ENCODE measurements around the gene NAALADL2.

The NAALADL2 gene

DNA sequence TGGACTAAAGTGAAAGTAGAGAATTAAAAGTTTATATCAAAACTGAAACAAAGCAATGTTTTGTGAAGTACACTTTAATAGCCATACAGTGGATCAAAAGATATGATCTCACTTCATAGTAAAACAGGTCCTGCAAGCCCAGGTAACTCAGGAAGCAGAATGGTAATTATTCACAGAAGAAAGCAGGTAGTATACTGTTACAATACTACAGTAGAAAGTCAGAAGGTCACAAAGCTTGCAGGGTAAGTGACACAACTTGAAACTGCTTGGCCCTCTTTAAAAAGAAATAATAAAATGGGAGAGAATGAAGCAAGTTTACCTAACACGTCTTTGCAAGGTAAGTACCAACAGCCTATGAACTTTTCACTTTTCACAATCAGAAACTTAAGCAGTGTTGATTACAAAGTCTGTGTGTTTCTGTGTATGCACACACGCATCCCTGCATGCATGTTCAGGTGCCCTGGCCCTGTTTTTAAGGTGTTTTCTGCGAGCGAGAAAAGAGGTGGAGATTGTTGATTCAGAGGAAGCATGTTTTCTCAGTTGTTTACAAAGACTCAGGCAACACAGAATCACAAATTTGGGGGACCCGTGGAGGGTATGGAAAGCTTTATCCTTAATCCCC, at the start of gene NAALADL2:
Gene NAALADL2, plus strand, starts transcription at position 221 of the 622 bp plus-strand sequence.
- no peak for DNase-seq

DNA sequence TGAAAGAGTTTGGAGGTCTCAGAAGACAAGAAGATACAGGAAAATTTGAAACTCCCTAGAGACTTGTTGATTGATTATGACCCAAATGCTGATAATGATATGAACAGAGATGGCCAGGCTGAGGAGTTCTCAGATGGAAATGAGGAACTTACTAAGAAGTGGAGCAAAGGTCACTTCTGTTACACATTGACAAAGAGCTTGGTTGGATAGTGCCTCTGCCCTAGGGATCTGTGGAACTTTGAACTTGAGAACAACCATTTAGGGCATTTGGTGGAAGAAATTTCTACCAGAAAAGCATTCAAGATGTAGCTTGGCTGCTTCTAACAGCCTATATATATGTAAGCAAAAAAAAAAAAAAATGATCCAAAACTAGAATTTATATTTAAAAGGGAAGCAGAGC, 48.9 kb upstream of the NAALADL2 start:
- DNase-seq = no peak

GRCh38 chr3:174812172-174812862, 46.8 kb upstream of the NAALADL2 start:
- DNase-seq = no peak

DNA sequence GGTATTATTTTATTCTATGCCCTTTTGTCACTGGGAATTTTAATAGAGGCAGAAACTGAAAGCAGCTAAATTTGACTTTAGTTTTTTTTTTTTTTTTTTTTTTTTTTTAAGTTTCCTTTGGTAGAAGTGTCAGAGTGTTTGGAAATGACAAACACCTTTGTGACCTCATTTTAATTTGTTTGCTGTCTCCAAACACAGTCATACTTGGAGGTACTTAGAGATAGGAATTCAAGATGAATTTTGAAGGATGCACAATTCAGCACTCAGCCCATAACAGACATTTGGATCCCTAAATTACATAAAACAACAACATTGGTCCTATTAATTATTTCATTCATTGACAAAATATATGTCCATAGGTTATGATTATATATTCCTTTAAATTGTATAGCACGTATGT, 43.4 kb upstream of the NAALADL2 start:
- DNase-seq = no peak

DNA sequence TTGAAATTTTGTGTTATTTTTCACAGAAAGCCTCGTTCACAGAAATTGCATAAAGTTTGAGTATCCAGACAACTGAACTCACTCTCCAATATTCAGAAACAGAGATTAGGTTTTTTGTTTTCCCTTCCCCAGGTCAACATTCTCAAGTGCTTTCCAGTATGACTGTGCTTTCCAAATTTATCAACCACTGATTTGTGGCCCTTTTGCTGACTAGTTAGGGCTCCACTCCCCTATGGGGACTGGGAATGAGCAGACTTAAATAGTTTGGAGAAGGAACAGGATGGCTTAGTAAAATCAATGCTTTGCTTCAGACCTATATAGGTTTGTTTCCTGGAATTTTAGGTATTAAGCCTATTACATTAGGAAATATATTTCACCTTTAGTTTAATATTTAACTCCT, 38.2 kb upstream of the NAALADL2 start:
- DNase-seq = no peak

- DNase-seq = no peak
These were observed 37.7 kb upstream of the NAALADL2 start for GRCh38 chr3:174821477-174821876.

DNA sequence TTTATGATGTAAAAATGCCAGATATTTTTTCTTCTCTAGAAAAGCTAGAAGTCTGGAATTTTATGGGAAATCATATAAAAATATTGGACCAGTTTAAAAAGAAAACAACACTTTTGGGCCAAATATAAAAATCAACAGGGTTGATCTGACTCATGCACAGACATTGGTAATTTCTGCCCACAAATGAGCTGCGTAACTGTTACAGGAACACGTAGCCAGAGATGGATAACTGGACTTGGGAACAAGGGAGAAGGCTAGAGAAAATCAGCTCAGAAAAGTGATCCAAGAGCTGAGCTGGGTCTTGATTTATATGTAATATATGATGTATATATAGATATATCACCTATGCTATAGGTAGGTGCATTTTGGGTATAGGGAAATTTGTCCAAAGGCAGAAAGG, 36.8 kb upstream of the NAALADL2 start:
- no peak for DNase-seq

- no peak for DNase-seq
These were observed 33.1 kb upstream of the NAALADL2 start for GRCh38 chr3:174826069-174826468.

- DNase-seq = no peak
These were observed 14.4 kb upstream of the NAALADL2 start for GRCh38 chr3:174844746-174845145.

DNA sequence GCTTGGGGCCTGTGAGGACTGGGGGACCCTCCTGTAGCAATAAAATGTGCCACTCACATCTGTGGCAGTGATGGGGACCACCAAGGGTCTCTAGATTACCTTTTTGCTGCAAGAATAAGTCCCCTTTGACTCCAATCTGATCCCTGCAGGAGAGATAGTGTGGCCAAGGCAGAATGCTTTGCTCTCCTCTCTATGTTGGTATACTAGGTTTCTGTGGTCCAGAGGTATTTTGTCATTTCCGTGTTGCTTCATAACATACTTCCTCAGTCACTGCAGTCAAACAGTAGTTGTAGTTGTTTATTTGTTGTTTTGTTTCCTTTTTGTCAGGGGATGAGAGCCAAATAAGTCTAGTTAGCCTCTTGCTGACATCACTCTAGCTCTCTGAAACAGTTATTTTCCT, 13.1 kb upstream of the NAALADL2 start:
- no peak for DNase-seq

- DNase-seq = no peak
These were observed 4.1 kb upstream of the NAALADL2 start for GRCh38 chr3:174854987-174855386.

GRCh38 chr3:174857301-174857700, 1.8 kb upstream of the NAALADL2 start:
- no peak for DNase-seq

GRCh38 chr3:174858353-174858752, 781 bp upstream of the NAALADL2 start:
- DNase-seq = no peak

DNA sequence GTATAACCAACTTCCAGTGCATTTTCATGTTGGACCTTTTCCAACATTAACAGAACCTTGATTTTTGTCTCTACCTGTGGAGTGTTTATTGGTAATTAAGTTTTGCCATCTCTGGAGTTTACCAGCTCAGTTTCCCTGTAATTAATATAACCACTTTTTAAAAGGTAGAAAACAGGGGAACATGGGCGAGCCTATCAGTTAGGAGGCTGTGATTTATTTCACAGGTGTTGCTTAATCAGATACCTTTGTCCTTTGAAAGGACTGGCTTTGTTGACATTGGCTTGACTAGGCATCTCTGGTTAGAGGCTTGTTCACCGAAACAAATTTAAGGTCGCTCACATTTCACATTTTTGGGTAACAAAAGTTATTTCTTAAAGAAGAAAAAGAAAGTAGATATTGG, 622 bp downstream of the NAALADL2 start:
- DNase-seq = no peak

DNA sequence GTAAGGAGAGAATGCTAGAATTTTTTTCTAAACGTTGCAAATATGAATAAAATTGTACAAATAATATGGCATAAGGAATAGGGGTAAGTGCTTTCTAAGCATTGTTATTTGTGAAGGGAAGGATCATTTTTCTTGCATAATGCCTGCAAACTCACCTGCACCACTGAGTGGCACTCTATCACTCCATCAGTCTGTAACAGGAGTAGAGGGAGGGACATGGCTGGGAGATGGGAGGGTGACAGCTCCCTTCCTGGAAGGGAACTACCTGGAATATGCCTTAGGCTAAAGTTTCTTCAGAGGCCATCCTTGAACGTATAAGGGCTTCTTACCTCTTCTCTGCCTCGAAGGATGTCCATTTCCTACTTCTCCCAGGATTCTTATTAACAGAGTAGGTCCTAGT, 3.0 kb downstream of the NAALADL2 start:
- no peak for DNase-seq

DNA sequence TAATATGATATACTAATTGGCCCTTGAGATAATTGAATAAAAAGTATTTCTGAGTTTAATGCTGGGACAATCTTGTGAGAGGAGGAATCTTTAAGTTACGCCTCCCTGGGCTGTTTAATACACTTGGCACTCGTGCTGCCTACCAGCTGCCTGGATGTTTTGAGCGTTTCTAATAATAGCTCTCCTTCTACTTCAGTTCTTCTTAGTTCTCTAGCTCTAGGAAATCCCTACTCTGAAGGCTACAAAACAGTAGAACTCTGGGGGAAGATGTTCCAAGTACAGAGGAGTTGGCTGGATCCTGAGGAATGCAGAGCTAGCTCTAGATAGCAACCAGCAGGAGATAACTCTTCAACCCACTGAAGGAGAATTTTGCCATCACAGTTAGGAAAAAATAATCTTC, 3.5 kb downstream of the NAALADL2 start:
- DNase-seq = no peak

DNA sequence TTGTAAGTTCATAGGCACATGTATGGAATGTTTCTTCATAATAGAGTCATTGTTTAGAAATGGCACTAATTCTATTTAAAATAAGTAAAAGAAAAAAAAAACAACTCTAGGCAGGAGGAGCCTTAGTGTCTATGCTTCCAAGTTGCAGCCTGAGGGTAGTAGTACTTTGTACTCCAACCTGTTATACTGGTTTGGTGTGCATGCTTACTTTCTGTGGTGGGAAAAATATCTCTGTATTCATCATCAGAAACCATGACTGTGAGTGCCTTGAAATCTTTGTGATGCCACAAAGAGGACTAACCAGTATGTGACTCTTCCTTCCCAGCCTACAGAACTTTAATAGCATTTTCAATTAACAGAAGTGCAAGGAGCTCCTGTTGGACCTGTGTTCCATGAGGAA, 4.4 kb downstream of the NAALADL2 start:
- DNase-seq = no peak

GRCh38 chr3:174869448-174869847, 10.3 kb downstream of the NAALADL2 start:
- no peak for DNase-seq

DNA sequence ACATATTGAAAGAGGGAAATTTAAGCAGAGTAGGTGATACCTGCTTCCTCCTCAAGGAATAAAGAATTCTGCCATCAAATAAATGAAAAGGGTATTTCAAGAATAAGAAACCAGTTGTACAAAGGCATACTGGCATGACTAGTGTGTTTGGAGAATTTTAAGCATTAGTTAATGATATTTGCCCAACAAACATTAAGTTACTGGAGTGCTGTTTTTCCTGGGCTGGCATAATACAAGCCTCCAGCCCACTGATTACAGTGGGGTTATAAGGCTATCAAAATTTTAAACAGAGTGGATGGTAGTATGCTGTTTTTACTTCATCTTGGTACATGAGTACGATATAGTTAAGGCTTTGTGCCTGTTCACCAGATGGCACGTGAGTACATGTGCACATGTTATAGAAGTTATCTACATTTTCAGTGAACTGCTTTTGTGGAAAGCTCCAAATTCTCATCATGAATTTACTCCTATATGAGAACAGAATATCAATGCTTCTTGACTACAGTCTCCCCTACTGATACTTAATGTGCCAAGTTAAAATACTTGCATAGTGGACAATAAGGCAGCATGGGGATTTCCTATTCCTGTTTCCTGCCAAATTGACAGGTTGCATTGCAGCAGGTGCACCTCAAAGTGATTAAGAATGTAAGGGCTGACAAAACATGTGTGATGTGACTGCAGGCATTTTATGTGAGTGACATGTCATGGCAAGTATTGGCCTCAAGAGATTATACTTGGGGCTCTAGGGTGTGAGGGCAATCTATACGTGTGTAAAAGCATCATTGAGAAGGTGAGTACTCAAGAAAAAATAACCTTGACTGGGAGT, 14.9 kb downstream of the NAALADL2 start:
- no peak for DNase-seq

DNA sequence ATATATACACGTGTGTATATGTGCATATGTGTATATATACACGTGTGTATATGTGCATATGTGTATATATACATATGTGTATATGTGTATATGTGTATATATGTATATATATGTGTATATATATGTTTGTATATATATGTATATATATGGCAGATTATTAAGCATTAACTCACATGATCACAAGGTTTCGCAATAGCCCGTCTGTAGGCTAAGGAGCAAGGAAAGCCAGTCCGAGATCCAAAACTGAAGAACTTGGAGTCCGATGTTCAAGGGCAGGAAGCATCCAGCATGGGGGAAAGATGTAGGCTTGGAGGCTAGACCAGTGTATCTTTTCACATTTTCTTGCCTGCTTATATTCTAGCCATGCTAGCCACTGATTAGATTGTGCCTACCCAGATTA, 23.7 kb downstream of the NAALADL2 start:
- DNase-seq = no peak

GRCh38 chr3:174883881-174884675, 24.9 kb downstream of the NAALADL2 start:
- DNase-seq = no peak

- no peak for DNase-seq
These were observed 25.8 kb downstream of the NAALADL2 start for GRCh38 chr3:174884776-174885568.
